ENCODE measurements around the gene TLR9. TPM values are rescaled to one million over a fixed set of nuclear protein-coding genes. Genes with fewer than 3 reads are reported as not detected.

TLR9 gene
- total RNA-seq, 1 experiment from 2014 or later: not detected

DNA sequence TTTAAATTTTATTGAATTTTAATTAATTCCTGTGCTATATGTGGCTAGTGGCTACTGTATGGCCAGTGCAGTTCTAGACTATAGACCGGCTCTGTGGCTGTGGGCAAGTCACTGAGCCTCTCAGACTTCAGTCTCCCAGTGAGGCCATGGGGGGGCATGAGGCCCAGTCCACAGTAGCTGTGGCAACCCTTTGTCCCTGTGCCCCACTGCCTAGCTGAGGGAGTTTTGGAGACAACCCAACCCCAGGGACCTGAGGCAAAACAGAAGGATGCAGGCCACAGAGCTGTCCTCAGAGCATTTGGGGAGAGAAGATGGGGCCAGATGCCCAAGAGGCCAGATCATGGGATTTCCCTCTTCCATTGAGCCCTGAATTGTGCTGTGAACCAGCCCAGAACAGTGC, 52.3 kb downstream of the TLR9 start:
- ChIA-PET CTCF (interaction anchor here (4.7 kb wide), 1 partner anchor 47 kb away, joined by 23 read pairs; no protein-coding TSS in a partner anchor), POLR2A (no interaction called here)
- TF ChIP-seq, protein P1, sequence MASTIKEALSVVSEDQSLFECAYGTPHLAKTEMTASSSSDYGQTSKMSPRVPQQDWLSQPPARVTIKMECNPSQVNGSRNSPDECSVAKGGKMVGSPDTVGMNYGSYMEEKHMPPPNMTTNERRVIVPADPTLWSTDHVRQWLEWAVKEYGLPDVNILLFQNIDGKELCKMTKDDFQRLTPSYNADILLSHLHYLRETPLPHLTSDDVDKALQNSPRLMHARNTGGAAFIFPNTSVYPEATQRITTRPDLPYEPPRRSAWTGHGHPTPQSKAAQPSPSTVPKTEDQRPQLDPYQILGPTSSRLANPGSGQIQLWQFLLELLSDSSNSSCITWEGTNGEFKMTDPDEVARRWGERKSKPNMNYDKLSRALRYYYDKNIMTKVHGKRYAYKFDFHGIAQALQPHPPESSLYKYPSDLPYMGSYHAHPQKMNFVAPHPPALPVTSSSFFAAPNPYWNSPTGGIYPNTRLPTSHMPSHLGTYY (CRISPR knock-in tag; IDR thresholded peaks at IDR 0.05): no peak
- TF ChIP-seq ZNF317 (CRISPR knock-in tag; IDR thresholded peaks at IDR 0.05; ENCODE audit: borderline replicate concordance, low read depth) (no peak), GRHL2 (CRISPR knock-in tag; IDR thresholded peaks at IDR 0.05; ENCODE audit: insufficient replicate concordance, severe bottlenecking) (no peak), JAZF1 (CRISPR knock-in tag; IDR thresholded peaks at IDR 0.05) (no peak), E2F4 (CRISPR knock-in tag; IDR thresholded peaks at IDR 0.05; ENCODE audit: borderline replicate concordance, low read depth) (no peak), ATF1 (CRISPR knock-in tag; IDR thresholded peaks at IDR 0.05) (no peak), CREB1 (CRISPR knock-in tag; IDR thresholded peaks at IDR 0.05) (no peak), OVOL2 (CRISPR knock-in tag; IDR thresholded peaks at IDR 0.05; ENCODE audit: borderline replicate concordance) (no peak)
- TF ChIP-seq, protein P2, sequence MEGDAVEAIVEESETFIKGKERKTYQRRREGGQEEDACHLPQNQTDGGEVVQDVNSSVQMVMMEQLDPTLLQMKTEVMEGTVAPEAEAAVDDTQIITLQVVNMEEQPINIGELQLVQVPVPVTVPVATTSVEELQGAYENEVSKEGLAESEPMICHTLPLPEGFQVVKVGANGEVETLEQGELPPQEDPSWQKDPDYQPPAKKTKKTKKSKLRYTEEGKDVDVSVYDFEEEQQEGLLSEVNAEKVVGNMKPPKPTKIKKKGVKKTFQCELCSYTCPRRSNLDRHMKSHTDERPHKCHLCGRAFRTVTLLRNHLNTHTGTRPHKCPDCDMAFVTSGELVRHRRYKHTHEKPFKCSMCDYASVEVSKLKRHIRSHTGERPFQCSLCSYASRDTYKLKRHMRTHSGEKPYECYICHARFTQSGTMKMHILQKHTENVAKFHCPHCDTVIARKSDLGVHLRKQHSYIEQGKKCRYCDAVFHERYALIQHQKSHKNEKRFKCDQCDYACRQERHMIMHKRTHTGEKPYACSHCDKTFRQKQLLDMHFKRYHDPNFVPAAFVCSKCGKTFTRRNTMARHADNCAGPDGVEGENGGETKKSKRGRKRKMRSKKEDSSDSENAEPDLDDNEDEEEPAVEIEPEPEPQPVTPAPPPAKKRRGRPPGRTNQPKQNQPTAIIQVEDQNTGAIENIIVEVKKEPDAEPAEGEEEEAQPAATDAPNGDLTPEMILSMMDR (IDR thresholded peaks at IDR 0.05): no peak
- TF ChIP-seq, protein P3, sequence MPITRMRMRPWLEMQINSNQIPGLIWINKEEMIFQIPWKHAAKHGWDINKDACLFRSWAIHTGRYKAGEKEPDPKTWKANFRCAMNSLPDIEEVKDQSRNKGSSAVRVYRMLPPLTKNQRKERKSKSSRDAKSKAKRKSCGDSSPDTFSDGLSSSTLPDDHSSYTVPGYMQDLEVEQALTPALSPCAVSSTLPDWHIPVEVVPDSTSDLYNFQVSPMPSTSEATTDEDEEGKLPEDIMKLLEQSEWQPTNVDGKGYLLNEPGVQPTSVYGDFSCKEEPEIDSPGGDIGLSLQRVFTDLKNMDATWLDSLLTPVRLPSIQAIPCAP (CRISPR knock-in tag; IDR thresholded peaks at IDR 0.05): no peak
- TF ChIP-seq, protein P4, sequence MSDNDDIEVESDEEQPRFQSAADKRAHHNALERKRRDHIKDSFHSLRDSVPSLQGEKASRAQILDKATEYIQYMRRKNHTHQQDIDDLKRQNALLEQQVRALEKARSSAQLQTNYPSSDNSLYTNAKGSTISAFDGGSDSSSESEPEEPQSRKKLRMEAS (CRISPR knock-in tag; IDR thresholded peaks at IDR 0.05): no peak
- TF ChIP-seq, protein P5, sequence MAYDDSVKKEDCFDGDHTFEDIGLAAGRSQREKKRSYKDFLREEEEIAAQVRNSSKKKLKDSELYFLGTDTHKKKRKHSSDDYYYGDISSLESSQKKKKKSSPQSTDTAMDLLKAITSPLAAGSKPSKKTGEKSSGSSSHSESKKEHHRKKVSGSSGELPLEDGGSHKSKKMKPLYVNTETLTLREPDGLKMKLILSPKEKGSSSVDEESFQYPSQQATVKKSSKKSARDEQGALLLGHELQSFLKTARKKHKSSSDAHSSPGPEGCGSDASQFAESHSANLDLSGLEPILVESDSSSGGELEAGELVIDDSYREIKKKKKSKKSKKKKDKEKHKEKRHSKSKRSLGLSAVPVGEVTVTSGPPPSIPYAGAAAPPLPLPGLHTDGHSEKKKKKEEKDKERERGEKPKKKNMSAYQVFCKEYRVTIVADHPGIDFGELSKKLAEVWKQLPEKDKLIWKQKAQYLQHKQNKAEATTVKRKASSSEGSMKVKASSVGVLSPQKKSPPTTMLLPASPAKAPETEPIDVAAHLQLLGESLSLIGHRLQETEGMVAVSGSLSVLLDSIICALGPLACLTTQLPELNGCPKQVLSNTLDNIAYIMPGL (CRISPR knock-in tag; IDR thresholded peaks at IDR 0.05): no peak
- no peaks in the 10 kb centered on the region for H3K27me3 Mint-ChIP-seq (ENCODE audit: low read depth)
- peaks cover 9% of the 10 kb centered on the region for H3K4me1 Mint-ChIP-seq
- H3K36me3 Mint-ChIP-seq: no peaks in the 10 kb centered on the region
- H3K4me3 Mint-ChIP-seq: no peak overlapping the region
- no peak for DNase-seq (ENCODE audit: low spot score)
- no peak for ATAC-seq
- H3K9me3 Mint-ChIP-seq: no peaks in the 10 kb centered on the region
- no peak overlapping the region for H3K27ac Mint-ChIP-seq

GRCh38 chr3:52172262-52172757, 53.1 kb downstream of the TLR9 start:
- Mint-ChIP-seq H3K27ac (no peak overlapping the region), H3K27me3 (ENCODE audit: low read depth) (no peaks in the 10 kb centered on the region), H3K36me3 (no peaks in the 10 kb centered on the region), H3K9me3 (no peaks in the 10 kb centered on the region), H3K4me1 (peaks cover 10% of the 10 kb centered on the region), H3K4me3 (no peak overlapping the region)
- DNase-seq (ENCODE audit: low spot score) (no peak), ATAC-seq (no peak)
- ChIA-PET POLR2A (no interaction called here), CTCF (interaction anchor here (0.6 to 4.7 kb wide), 4 partner anchors 18 to 48 kb away, joined by 3 to 23 read pairs (median 6); partner anchors contain the start of gene POC1A)
- TF ChIP-seq, protein P6, sequence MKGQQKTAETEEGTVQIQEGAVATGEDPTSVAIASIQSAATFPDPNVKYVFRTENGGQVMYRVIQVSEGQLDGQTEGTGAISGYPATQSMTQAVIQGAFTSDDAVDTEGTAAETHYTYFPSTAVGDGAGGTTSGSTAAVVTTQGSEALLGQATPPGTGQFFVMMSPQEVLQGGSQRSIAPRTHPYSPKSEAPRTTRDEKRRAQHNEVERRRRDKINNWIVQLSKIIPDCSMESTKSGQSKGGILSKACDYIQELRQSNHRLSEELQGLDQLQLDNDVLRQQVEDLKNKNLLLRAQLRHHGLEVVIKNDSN (CRISPR knock-in tag; IDR thresholded peaks at IDR 0.05): no peak
- TF ChIP-seq FOXP4 (CRISPR knock-in tag; IDR thresholded peaks at IDR 0.05) (no peak), E2F4 (CRISPR knock-in tag; IDR thresholded peaks at IDR 0.05; ENCODE audit: borderline replicate concordance, low read depth) (no peak)
- TF ChIP-seq, protein P2 (IDR thresholded peaks at IDR 0.05): no peak
- TF ChIP-seq, protein P7, sequence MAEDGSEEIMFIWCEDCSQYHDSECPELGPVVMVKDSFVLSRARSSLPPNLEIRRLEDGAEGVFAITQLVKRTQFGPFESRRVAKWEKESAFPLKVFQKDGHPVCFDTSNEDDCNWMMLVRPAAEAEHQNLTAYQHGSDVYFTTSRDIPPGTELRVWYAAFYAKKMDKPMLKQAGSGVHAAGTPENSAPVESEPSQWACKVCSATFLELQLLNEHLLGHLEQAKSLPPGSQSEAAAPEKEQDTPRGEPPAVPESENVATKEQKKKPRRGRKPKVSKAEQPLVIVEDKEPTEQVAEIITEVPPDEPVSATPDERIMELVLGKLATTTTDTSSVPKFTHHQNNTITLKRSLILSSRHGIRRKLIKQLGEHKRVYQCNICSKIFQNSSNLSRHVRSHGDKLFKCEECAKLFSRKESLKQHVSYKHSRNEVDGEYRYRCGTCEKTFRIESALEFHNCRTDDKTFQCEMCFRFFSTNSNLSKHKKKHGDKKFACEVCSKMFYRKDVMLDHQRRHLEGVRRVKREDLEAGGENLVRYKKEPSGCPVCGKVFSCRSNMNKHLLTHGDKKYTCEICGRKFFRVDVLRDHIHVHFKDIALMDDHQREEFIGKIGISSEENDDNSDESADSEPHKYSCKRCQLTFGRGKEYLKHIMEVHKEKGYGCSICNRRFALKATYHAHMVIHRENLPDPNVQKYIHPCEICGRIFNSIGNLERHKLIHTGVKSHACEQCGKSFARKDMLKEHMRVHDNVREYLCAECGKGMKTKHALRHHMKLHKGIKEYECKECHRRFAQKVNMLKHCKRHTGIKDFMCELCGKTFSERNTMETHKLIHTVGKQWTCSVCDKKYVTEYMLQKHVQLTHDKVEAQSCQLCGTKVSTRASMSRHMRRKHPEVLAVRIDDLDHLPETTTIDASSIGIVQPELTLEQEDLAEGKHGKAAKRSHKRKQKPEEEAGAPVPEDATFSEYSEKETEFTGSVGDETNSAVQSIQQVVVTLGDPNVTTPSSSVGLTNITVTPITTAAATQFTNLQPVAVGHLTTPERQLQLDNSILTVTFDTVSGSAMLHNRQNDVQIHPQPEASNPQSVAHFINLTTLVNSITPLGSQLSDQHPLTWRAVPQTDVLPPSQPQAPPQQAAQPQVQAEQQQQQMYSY (CRISPR knock-in tag; IDR thresholded peaks at IDR 0.05): no peak
